GM18511 (cell line): ENCODE measurements around the gene ABR.
"Not testable (repeated sequence)": the region's sequence is repeated elsewhere in the genome, so short reads cannot be mapped to it uniquely, and the experiment has no call there.

Source experiments
- ATAC-seq: cut with Tn5 transposase; IDR thresholded peaks from one replicate; pipeline ENCODE4 v1.9.1; 2021; ENCODE audit warnings: mild to moderate bottlenecking, moderate library complexity; ENCODE audit not compliant: unreplicated experiment

Gene ABR

GRCh38 chr17:1150863-1151600 lies 28.7 kb downstream of the ABR start:
- no peak for ATAC-seq

DNA sequence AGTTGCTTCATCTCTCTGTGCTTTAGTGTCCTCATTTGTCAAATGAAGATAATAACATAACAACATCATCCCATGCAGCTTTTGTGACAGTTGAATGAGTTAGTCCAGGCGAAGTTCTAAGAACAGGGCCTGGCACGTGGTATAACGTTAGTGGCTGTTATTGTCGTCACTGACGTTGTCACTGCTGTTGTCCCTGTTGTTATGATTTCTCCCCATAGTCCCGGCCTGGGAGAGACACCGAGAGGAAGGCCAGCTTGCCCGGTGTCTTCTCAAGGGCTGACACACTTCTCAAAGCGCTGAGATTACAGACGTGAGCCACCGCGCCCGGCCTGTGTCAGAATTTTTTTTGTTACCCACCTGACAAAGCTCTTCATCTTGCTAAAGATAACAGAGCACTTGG lies 29.9 kb downstream of the ABR start:
- no peak for ATAC-seq

DNA sequence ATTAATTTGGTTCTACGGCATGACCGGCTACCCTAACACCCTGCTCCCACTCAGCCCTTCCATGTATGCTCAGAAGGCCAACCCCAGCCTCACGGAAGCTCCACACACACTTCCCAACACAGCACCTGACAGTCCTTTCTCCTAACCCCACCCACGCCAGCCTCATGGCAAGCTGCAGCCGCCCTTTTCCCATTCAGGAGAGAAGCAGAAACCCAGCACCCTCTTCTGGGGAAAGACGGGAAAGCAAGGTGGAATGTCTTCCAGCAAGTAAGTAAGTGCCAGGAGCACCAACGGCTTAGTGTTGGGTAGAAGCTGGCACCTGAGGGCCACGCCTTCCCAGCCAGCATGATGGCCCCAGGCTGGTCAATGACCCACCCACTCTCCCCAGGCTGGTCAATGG lies 32.1 kb downstream of the ABR start:
- ATAC-seq = no peak

DNA sequence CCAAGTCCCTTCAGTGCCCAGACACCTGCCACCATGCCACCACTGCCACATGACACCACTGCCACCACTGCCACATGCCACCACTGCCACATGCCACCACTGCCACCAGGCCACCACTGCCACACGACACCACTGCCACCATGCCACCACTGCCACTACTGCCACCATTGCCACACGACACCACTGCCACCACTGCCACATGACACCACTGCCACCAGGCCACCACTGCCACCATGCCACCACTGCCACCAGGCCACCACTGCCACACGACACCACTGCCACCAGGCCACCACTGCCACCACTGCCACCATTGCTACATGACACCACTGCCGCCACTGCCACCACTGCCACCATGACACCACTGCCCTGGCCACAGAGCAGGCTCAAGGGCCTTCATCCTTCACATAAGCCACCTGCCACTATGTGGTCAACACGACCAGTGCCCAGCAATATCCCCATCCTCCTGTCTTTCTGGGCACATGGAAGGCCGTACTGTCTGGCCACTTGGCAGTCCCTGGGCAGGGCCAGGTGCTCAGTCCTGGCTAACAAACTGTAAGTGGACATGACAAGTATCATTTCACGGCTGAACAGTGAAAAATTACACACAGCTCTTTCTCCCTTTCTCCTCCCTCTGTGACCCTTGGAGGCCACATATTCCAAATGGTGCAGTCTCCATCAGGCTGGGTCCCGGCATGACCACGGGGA lies 33.1 kb downstream of the ABR start:
- no peak for ATAC-seq

DNA sequence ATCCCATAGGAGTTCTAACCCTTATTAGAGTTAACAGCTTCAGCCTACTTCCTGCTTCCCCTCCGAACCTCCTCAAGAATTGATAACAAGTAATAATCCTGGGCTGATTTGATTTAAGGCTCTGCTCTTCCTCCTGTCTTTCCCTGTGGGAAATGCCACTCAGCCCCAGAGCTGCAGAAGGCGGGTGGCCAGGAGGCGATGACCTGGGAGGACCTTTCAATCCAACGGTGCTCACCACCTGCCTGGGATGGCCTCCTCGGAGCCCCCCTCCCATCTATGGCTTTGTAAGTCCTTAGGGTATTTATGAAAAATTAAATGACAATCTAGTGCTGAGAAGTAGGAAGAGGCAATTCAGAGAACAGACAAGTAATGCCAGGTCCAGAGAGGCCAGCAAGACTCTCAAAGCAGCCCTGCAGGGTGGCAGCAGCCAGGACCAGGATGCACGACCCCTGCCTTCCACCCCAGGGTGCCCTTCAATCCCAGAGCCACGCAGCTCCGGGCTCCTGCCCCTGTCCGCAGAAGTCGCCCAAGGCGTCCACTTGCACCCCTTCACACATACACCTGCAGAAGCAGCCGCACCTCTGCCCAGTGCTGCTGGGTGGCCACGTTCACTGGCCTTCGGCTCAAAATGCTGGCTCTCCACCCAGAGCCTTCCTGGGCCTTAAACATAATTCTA lies 34.3 kb downstream of the ABR start:
- no peak for ATAC-seq

DNA sequence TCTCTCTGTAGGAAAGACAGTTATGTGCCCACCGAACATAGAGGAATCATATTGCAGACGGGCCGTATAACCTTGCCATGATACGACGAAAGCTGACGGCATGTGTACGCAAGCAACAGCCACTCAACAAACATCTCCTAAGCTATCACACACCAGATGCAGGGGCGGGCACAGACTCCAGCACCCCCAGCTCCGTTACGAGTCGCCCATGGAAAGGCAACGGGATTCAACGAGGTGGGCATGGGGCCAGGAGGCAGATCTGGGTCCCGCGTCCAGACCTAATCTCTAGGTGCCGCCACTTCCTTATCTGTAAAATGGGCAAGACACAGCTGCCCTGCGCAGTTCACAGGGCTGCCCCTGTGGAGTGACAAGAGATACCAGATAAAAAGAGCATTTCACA lies 35.6 kb downstream of the ABR start:
- no peak for ATAC-seq

DNA sequence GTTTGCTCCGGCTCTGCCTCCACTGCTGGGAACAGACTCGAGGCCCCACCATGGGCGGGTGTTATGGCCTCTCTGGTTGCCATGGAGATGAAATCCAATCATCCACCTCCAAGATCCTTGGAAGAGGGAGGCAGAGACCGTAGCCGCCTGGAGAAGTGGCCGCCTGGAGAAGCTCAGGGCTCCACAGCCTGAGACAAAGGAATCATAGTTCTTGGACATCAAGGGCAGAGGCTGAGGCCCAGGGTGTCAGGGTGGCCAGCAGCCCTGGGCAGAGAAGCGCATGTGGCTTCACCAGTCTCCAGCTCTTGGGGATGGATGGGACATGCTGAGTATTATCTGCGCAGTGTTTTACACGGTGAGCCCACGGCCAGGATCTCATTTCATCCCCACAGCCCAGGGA lies 36.2 kb downstream of the ABR start:
- ATAC-seq = no peak

GRCh38 chr17:1142561-1142971 lies 37.2 kb downstream of the ABR start:
- ATAC-seq = no peak

DNA sequence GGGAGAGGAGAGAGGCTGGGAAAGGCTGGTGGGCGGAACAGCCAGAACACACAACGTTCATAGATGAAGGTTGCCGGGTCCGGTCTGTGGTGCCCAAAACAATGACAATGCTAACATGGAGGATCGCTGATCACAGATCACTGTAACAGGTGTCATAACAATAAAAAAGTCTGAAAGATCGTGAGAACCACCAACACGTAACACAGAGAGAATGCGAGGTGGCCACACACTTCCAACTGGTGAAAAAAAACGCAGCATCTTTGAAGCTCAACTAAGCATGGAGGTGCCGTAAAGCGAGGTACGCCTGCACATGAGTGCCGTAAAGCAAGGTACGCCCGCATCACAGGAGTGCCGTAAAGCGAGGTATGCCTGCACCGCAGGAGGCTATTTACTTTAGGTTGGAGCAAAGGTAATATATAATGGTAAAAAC lies 42.3 kb downstream of the ABR start:
- ATAC-seq = no peak

DNA sequence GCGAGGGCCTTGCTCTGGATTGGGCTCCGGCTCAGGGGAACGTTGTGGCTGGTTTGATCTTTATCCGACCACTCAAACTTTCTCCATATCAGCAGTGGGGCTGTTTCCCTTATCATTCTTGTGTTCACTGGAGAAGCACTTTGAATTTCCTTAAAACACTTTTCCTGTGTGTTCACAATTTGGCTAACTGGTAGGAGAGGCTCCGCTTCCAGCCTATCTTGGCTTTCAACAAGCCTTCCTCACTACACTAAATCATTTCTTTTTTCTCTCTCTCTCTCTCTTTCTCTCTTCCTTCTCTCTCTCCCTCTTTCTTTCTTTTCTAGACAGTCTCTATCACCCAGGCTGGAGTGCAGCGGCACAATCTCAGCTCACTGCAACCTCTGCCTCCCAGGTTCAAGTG lies 43.0 kb downstream of the ABR start:
- ATAC-seq = no peak

- ATAC-seq = no peak
Observed at GRCh38 chr17:1134634-1135324, 45.0 kb downstream of the ABR start.

DNA sequence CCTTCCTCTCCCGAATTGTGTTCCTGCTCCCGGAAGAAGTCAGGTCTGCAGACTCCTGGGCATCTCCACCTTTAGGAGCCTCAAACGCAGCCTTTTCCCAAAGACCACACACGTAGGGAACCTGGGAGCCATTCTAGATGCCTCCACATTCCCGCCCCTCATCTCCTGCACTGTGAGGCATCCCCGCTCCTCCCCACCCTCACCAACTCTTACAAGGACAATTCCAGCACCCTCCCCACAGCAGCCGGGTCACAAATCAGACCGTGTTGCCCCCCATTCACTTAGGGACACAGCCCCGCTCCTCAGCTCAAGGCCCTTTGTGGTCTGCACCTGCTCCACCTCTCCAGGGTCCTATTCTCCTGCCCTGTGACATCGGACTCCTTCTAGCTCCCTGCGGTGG lies 49.6 kb downstream of the ABR start:
- ATAC-seq = no peak

DNA sequence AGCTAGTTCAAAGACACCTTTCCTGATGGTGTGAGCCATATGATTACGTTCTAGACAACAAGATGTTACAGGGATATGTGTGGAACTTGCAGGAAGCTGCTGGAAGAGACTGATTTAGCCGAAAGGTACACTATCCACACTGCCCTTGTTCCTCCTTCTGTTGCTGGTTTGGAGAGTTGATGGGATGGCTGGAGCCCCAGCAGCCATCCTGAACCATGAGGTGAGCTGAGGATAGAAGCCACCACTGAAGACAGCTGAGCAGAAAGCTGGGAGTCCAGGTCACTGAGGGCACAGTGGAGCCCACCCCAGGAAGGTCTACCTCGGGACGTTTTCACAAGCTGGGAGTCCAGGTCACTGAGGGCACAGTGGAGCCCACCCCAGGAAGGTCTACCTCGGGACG lies 51.3 kb downstream of the ABR start:
- not testable (repeated sequence) for ATAC-seq

DNA sequence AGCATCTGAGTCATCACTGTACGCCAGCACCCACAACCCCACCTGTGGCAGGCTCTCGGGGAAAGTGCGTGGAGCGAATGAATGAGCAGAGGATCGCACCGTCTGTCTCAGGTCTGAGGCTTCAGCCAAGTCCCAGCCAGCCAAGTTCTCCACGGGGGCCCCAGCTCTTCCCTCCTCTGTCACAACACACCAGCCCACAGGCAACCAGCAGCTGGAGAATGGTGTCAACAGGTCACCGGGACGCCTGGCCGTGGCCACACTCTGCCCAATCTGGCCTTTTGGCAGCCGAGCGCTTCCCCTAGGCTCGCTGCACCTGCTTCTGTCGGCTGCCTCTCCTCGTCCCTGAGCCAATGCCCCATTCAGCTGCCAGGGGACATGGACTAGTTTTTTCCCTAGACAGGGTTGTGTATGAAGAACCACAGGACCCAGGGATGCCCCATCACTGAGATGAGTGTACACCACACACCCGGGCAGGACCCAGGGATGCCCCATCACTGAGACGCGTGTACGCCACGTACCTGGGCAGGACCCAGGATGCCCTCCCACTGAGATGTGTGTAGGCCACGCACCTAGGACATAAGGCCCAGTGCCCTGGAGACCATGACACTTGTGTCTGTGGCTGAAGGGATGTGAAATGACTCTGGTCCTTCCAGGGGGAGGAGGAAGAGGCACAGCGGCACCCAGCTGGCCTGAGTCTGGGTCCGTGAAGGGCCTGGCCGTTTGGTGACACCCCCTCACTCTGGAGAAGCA lies 52.8 kb downstream of the ABR start:
- ATAC-seq = no peak

DNA sequence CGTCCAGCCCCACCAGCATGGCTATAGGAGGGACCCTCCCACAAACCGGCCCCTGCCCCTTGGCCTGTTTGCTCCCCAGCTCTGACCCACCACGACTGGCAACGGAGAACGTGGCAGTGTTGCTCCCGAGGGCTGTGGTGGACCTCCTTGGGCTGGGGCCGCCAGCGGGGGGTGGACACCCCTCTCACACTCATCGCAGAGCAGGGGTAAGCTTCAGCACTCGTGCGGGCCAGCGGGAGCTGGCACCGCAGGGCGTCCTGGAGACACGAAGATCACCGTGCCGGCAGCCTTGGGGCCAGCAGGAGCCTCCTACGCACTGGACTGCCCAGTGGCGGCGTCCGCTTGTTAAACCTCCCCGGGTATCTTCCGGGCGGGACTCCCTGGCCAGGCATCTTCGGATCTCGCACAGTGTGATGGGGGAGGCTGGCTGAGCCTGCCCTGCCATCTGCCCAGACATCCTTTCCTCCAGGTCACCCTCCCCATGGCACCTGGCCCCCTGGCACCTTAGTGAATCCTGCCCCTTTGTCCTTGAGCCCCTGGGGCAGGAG lies 53.5 kb downstream of the ABR start:
- ATAC-seq = no peak

GRCh38 chr17:1125788-1126145 lies 54.0 kb downstream of the ABR start:
- ATAC-seq = no peak

- ATAC-seq = no peak
Observed at GRCh38 chr17:1124896-1125787, 54.6 kb downstream of the ABR start.

DNA sequence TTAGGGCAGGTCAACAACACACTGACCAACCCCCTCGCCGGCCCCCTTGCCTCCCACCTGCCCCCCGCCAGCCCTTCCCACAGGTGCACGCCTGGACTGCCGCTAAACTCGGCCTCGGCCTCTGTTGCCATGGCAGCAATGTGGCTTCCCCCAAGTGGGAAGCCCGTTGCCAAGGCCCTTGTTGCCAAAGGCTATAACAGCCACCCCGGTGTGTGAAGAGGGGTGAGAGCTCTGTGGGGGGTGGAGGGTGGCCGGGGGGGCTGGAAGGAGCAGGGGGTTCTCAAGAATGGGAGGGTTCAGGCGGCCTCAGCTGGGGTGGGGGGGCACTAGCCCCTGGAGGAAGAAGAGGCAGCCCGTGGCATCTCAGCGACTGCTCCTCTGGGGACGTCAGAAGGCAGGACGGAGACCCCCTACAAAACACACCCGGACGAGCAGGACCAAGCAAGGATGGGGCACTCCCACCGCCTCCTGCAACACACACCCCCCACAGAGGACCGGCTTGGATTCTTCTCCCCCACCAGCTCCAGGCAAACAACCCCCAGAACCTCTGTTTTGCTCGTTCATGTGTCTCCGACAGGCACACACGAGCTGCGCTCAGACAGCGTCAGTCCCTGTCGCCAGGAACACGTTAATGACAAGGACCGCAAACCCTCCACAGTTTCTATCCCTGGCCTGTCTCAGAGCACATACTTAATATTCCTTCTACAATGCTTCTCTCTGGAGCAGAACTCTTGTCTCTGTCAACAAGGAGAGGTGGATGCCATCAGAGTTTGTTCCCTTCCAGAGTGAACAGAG lies 55.7 kb downstream of the ABR start:
- ATAC-seq = no peak

DNA sequence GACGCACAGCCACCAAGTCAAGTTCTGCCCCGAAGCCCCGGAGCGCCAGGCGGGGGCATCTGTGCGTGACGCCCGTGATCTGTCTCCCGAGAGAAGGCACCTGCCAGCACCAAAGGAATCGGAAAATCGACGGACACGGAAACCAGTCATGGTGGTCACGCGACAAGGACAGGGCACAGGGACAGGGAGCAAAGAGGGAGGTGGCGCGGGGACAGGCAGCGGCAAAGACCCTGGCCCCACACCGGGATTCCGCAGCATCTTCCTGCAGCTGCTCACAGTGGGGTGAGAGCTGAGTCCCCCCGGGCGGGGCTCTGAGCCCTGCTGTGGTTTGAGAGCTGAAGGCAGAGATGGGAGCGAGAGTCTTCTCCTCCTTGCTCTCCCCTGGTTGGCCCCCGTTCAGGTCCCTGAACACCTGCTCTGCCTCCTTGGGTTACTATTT lies 56.4 kb downstream of the ABR start:
- no peak for ATAC-seq
